K562 (cell line): ENCODE measurements around the gene NAIF1. TPM values are rescaled to one million over a fixed set of nuclear protein-coding genes. Genes with fewer than 3 reads are reported as not detected.

Source experiments
- BRCA1 ChIP-seq, 2 experiments: fragments of 450-650 bp in 1 of 2; sonication (generic) in 1 of 2; formaldehyde crosslinking in 1 of 2; IDR thresholded peaks; 2 replicates each; pipeline versions ENCODE4 v1.5.0 to v1.6.1; 2017 to 2020; ENCODE audit warnings: mild to moderate bottlenecking in 1 of 2, missing genetic modification reagents in 1 of 2
- DIDO1 ChIP-seq: fragments of 450-650 bp; IDR thresholded peaks from 2 replicates; pipeline ENCODE4 v1.6.1; 2016; ENCODE audit warnings: low read depth, missing biosample characterization, missing genetic modification characterization
- HNRNPLL ChIP-seq: fragments of 200-400 bp; formaldehyde crosslinking; IDR thresholded peaks from 2 replicates; pipeline ENCODE4 v1.6.1; 2017; ENCODE audit warnings: low read length, low read depth, mild to moderate bottlenecking; ENCODE audit not compliant: poor library complexity, severe bottlenecking
- MCM2 ChIP-seq: fragments of 450-650 bp; IDR thresholded peaks from 2 replicates; pipeline ENCODE4 v1.6.1; 2017; ENCODE audit warnings: low read depth, mild to moderate bottlenecking
- MTF1 ChIP-seq: fragments of 250-450 bp; sonication (Bioruptor Pico); IDR thresholded peaks from 2 replicates; pipeline ENCODE4 v1.9.0; 2021; ENCODE audit warnings: moderate library complexity, mild to moderate bottlenecking, inconsistent platforms, borderline replicate concordance
- NELFE ChIP-seq: IDR thresholded peaks from 2 replicates; pipeline ENCODE4 v1.6.1; 2011; ENCODE audit warnings: mild to moderate bottlenecking; ENCODE audit not compliant: insufficient read depth, insufficient read length
- NFE2L1 ChIP-seq: fragments of 450-650 bp; IDR thresholded peaks from 2 replicates; pipeline ENCODE4 v1.6.1; 2016; ENCODE audit warnings: missing genetic modification characterization, low read depth, mild to moderate bottlenecking, missing compliant biosample characterization, moderate library complexity, borderline replicate concordance
- PHF20 ChIP-seq: fragments of 450-650 bp; IDR thresholded peaks from 2 replicates; pipeline ENCODE4 v1.6.1; 2018; ENCODE audit not compliant: partially characterized antibody
- POLR2A ChIP-seq: fragments of 450-650 bp; conservative IDR thresholded peaks from 2 replicates; pipeline ENCODE4 v1.6.1; 2016
- POLR2B ChIP-seq: fragments of 450-650 bp; IDR thresholded peaks from 2 replicates; pipeline ENCODE4 v1.6.1; 2018; ENCODE audit warnings: low read depth; ENCODE audit not compliant: partially characterized antibody
- PPARD ChIP-seq: fragments of 250-450 bp; sonication (Bioruptor Pico); IDR thresholded peaks from 2 replicates; pipeline ENCODE4 v1.8.0; 2022; ENCODE audit warnings: inconsistent platforms, mild to moderate bottlenecking, moderate library complexity
- PYGO2 ChIP-seq: fragments of 450-650 bp; IDR thresholded peaks from 2 replicates; pipeline ENCODE4 v1.6.1; 2016; ENCODE audit warnings: mild to moderate bottlenecking, missing genetic modification characterization, moderate library complexity, missing compliant biosample characterization
- RBM39 ChIP-seq: fragments of 200-400 bp; formaldehyde crosslinking; optimal IDR thresholded peaks from 2 replicates; pipeline ENCODE3; 2018; ENCODE audit warnings: low read depth, low read length
- SMAD2 ChIP-seq: fragments of 150-350 bp; IDR thresholded peaks from 2 replicates; pipeline ENCODE4 v1.6.1; 2014; ENCODE audit warnings: low read depth, mild to moderate bottlenecking, low read length
- SPI1 ChIP-seq: IDR thresholded peaks from 2 replicates; pipeline ENCODE4 v1.6.1; 2011; ENCODE audit warnings: low read depth, low read length, control low read depth, borderline replicate concordance
- SREBF1 ChIP-seq: fragments of 150-350 bp; IDR thresholded peaks from 2 replicates; pipeline ENCODE4 v1.6.1; 2014; ENCODE audit warnings: antibody characterized with exemption, low read depth, low read length, borderline replicate concordance
- TBL1XR1 ChIP-seq, 2 experiments: IDR thresholded peaks; 2 replicates each; pipeline ENCODE4 v1.6.1; 2012; ENCODE audit warnings: improper control_type of control experiment in 2 of 2, low read length in 2 of 2, mild to moderate bottlenecking in 1 of 2
- TSC22D4 ChIP-seq: fragments of 450-650 bp; IDR thresholded peaks from 2 replicates; pipeline ENCODE4 v1.6.1; 2016; ENCODE audit warnings: missing genetic modification characterization, missing biosample characterization, control low read depth
- YBX1 ChIP-seq: fragments of 450-650 bp; IDR thresholded peaks from 2 replicates; pipeline ENCODE4 v1.7.1; 2016; ENCODE audit warnings: mild to moderate bottlenecking
- polyA plus RNA-seq, 8 experiments: library from polyadenylated mRNA; depleted of rRNA in 4 of 8; stranded (reverse) in 5 of 8; unstranded in 3 of 8; fragments of >200 nt; fragmentation: Nextera tagmentation in 2 of 8; fragmentation: Illumina TruSeq in 1 of 8; extraction: Ambion mirVana in 2 of 8; extraction: Trizol in 1 of 8; gene quantifications; 2 replicates each; pipeline versions ENCODE4 v1.2.1 to v1.2.3, GENCODE V29; 2011 to 2014; ENCODE audit warnings: inconsistent platforms in 1 of 8, missing spikeins in 1 of 8
- total RNA-seq, 7 experiments: library from RNA; depleted of rRNA in 6 of 7; stranded (reverse); fragments of >200 nt in 6 of 7; fragmentation: Illumina TruSeq in 2 of 7; extraction: Trizol in 2 of 7; gene quantifications; 2 replicates each; pipeline versions ENCODE4 v1.2.1 to v1.2.3, GENCODE V29; 2011 to 2021; ENCODE audit warnings: low replicate concordance in 1 of 7
- TF ChIP-seq, protein P1 (sequence below): fragments of 250-450 bp; sonication (Bioruptor Pico); IDR thresholded peaks from 2 replicates; pipeline ENCODE4 v1.9.0; 2021; ENCODE audit warnings: mild to moderate bottlenecking, inconsistent platforms
- TF ChIP-seq, protein P2 (sequence below): sonication (generic); formaldehyde crosslinking; IDR thresholded peaks from 2 replicates; pipeline ENCODE4 v1.8.0; 2022; ENCODE audit warnings: missing genetic modification reagents, mild to moderate bottlenecking, moderate library complexity, borderline replicate concordance
- TF ChIP-seq, protein P3 (sequence below): fragments of 450-650 bp; IDR thresholded peaks from 2 replicates; pipeline ENCODE4 v1.6.1; 2016
- TF ChIP-seq, protein P4 (sequence below): fragments of 450-650 bp; IDR thresholded peaks from 2 replicates; pipeline ENCODE4 v1.6.1; 2018; ENCODE audit warnings: mild to moderate bottlenecking, low read depth; ENCODE audit not compliant: partially characterized antibody

Gene NAIF1
- total and polyA plus RNA-seq, 9 of the 15 experiments (the other 6 are each of a cell fraction or from before 2014, with no cell fraction given): 4.8 to 26.6 (median 17.2) TPM

DNA sequence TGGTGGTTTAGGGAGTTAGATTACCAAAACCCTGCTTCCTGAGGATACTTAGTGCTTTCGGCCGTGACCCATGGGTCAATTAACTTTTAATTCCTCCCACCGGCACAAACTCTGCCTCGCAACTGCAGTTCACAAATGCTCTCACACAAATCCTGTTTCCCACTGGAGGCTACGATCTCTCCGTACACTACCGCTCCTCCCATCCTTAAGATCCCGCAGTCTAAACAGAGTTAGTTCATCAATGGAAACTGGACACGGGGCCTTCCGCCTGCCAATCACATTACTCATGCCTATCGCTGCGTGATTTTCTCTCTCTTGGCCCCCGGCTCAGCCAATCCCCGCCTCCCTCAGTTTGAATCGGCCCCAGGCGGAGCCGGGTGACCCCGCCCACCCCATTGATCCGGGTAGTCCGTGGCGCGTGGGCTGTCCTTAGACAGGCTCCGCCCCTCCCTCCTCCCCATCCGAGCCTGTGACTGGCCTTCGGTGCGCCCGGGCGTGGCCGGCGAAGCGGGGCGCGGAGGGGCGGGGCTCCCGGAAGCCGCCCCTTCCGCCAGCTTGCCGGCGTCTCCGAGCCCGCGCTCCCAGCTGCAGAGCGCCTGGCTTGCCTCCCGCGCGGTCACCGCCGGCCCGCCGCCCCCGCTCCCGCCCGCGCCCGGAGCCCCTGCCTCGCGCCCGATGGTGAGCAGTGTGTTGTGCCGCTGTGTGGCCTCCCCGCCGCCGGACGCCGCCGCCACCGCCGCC lies 695 bp upstream of the NAIF1 start, which contains the start of gene SLC25A25 (continued):
- TF ChIP-seq, protein P1, sequence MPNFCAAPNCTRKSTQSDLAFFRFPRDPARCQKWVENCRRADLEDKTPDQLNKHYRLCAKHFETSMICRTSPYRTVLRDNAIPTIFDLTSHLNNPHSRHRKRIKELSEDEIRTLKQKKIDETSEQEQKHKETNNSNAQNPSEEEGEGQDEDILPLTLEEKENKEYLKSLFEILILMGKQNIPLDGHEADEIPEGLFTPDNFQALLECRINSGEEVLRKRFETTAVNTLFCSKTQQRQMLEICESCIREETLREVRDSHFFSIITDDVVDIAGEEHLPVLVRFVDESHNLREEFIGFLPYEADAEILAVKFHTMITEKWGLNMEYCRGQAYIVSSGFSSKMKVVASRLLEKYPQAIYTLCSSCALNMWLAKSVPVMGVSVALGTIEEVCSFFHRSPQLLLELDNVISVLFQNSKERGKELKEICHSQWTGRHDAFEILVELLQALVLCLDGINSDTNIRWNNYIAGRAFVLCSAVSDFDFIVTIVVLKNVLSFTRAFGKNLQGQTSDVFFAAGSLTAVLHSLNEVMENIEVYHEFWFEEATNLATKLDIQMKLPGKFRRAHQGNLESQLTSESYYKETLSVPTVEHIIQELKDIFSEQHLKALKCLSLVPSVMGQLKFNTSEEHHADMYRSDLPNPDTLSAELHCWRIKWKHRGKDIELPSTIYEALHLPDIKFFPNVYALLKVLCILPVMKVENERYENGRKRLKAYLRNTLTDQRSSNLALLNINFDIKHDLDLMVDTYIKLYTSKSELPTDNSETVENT (CRISPR knock-in tag): peak; percentile 80
- no peak for TF ChIP-seq BRCA1 (IDR thresholded peaks at IDR 0.05)
- TF ChIP-seq BRCA1 (CRISPR knock-in tag; IDR thresholded peaks at IDR 0.05): no peak
- TF ChIP-seq MCM2: no peak
- TF ChIP-seq, protein P2, sequence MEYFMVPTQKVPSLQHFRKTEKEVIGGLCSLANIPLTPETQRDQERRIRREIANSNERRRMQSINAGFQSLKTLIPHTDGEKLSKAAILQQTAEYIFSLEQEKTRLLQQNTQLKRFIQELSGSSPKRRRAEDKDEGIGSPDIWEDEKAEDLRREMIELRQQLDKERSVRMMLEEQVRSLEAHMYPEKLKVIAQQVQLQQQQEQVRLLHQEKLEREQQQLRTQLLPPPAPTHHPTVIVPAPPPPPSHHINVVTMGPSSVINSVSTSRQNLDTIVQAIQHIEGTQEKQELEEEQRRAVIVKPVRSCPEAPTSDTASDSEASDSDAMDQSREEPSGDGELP (CRISPR knock-in tag): peak; percentile 76; the same call in 1 of the 2 replicates
- TF ChIP-seq YBX1: no peak
- no peak for TF ChIP-seq NELFE
- TF ChIP-seq PYGO2: 0 out of 2 replicates have a peak, but pooled peaks have one; percentile 40
- no peak for TF ChIP-seq PHF20
- no peak for TF ChIP-seq RBM39
- TF ChIP-seq, protein P3, sequence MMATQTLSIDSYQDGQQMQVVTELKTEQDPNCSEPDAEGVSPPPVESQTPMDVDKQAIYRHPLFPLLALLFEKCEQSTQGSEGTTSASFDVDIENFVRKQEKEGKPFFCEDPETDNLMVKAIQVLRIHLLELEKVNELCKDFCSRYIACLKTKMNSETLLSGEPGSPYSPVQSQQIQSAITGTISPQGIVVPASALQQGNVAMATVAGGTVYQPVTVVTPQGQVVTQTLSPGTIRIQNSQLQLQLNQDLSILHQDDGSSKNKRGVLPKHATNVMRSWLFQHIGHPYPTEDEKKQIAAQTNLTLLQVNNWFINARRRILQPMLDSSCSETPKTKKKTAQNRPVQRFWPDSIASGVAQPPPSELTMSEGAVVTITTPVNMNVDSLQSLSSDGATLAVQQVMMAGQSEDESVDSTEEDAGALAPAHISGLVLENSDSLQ: no peak
- peak; percentile 79 for TF ChIP-seq POLR2A
- no peak; a peak in 1 of 4 replicates for TF ChIP-seq TBL1XR1 (IDR thresholded peaks at IDR 0.05; ENCODE audit: low read length in 2 of 2)
- no peak for TF ChIP-seq SMAD2
- no peak for TF ChIP-seq NFE2L1
- peak; percentile 29 for TF ChIP-seq HNRNPLL
- no peak for TF ChIP-seq DIDO1 (tag)
- TF ChIP-seq, protein P4, sequence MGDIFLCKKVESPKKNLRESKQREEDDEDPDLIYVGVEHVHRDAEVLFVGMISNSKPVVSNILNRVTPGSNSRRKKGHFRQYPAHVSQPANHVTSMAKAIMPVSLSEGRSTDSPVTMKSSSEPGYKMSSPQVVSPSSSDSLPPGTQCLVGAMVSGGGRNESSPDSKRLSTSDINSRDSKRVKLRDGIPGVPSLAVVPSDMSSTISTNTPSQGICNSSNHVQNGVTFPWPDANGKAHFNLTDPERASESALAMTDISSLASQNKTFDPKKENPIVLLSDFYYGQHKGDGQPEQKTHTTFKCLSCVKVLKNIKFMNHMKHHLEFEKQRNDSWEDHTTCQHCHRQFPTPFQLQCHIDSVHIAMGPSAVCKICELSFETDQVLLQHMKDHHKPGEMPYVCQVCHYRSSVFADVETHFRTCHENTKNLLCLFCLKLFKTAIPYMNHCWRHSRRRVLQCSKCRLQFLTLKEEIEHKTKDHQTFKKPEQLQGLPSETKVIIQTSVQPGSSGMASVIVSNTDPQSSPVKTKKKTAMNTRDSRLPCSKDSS: no peak
- no peak for TF ChIP-seq SPI1
- TF ChIP-seq POLR2B: peak; percentile 68
- no peak for TF ChIP-seq MTF1
- no peak for TF ChIP-seq TSC22D4 (tag)
- TF ChIP-seq PPARD (CRISPR knock-in tag): no peak
- TF ChIP-seq SREBF1: no peak
